ENCODE data around the gene BCAS1.

The BCAS1 gene

GRCh38 chr20:53943522-53944291 lies 126.7 kb downstream of the BCAS1 start:
- peak; percentile 47 for TF ChIP-seq CTCF (IDR thresholded peaks at IDR 0.05; ENCODE audit: insufficient read depth, missing control alignments)
- DNase-seq (ENCODE audit: insufficient read length, low spot score) (no peak), FAIRE-seq (no peak)

GRCh38 chr20:53942973-53943372 lies 127.4 kb downstream of the BCAS1 start:
- no peak for DNase-seq (ENCODE audit: insufficient read length, low spot score)
- FAIRE-seq = no peak
- no peak for TF ChIP-seq CTCF (IDR thresholded peaks at IDR 0.05; ENCODE audit: insufficient read depth, missing control alignments)

GRCh38 chr20:53942472-53942816 lies 128.0 kb downstream of the BCAS1 start:
- no peak for FAIRE-seq
- TF ChIP-seq CTCF (IDR thresholded peaks at IDR 0.05; ENCODE audit: insufficient read depth, missing control alignments) = no peak
- DNase-seq (ENCODE audit: insufficient read length, low spot score) = no peak

- FAIRE-seq (no peak), DNase-seq (ENCODE audit: insufficient read length, low spot score) (no peak)
- no peak for TF ChIP-seq CTCF (IDR thresholded peaks at IDR 0.05; ENCODE audit: insufficient read depth, missing control alignments)
These were observed 128.5 kb downstream of the BCAS1 start for GRCh38 chr20:53941680-53942471.

GRCh38 chr20:53940907-53941545 lies 129.4 kb downstream of the BCAS1 start:
- FAIRE-seq (no peak), DNase-seq (ENCODE audit: insufficient read length, low spot score) (no peak)
- no peak for TF ChIP-seq CTCF (IDR thresholded peaks at IDR 0.05; ENCODE audit: insufficient read depth, missing control alignments)

- no peak for TF ChIP-seq CTCF (IDR thresholded peaks at IDR 0.05; ENCODE audit: insufficient read depth, missing control alignments)
- FAIRE-seq (no peak), DNase-seq (ENCODE audit: insufficient read length, low spot score) (no peak)
These were observed 130.1 kb downstream of the BCAS1 start for GRCh38 chr20:53940360-53940702.
